Measurements from ENCODE around the gene RBMS1. TPM values are rescaled to one million over a fixed set of nuclear protein-coding genes. Genes with fewer than 3 reads are reported as not detected.

Gene RBMS1
- total RNA-seq, 3 donors from 2014 or later, result 9.7 to 58.3 (median 21.6) TPM

- ATAC-seq, result no peak
- peaks cover 6% of the 10 kb centered on the region for H3K4me1 ChIP-seq (ENCODE audit: low read depth)
- H3K4me3 ChIP-seq, result no peak overlapping the region
These were observed 118.6 kb downstream of the RBMS1 start for GRCh38 chr2:160375037-160375436.

GRCh38 chr2:160373666-160374065, 119.9 kb downstream of the RBMS1 start:
- ATAC-seq (no peak), DNase-seq (no peak)
- H3K9me3 ChIP-seq, result no peaks in the 10 kb centered on the region
- no peak for TF ChIP-seq CTCF (IDR thresholded peaks at IDR 0.05)
- H3K4me1 ChIP-seq (ENCODE audit: low read depth), result peaks cover 15% of the 10 kb centered on the region
- no peak overlapping the region for H3K4me3 ChIP-seq
- intact Hi-C loops (cut with DNase I, micrococcal nuclease), result loop anchor here in 1 of 2 donors (10.0 kb wide), 1 partner anchor 49 kb away; no protein-coding TSS in a partner anchor
- no peaks in the 10 kb centered on the region for H3K36me3 ChIP-seq (ENCODE audit: low read depth)

More at GRCh38 chr2:160375037-160375436, 118.6 kb downstream of the RBMS1 start:
- intact Hi-C loops (cut with DNase I, micrococcal nuclease), result loop anchor here in 1 of 2 donors (10.0 kb wide), 1 partner anchor 50 kb away; no protein-coding TSS in a partner anchor
- no peak for TF ChIP-seq CTCF (IDR thresholded peaks at IDR 0.05)
- DNase-seq, result no peak
- Histone ChIP-seq H3K9me3 (no peaks in the 10 kb centered on the region), H3K36me3 (ENCODE audit: low read depth) (no peaks in the 10 kb centered on the region)

- DNase-seq (no peak), ATAC-seq (no peak)
- Histone ChIP-seq H3K4me1 (ENCODE audit: low read depth) (peaks cover 19% of the 10 kb centered on the region), H3K9me3 (no peaks in the 10 kb centered on the region), H3K4me3 (no peak overlapping the region), H3K36me3 (ENCODE audit: low read depth) (no peaks in the 10 kb centered on the region)
- intact Hi-C loops (cut with DNase I, micrococcal nuclease), result loop anchor here in 1 of 2 donors (10.0 kb wide), 1 partner anchor 48 kb away; no protein-coding TSS in a partner anchor
- no peak for TF ChIP-seq CTCF (IDR thresholded peaks at IDR 0.05)
These were observed 120.3 kb downstream of the RBMS1 start for GRCh38 chr2:160373263-160373662.

- Histone ChIP-seq H3K4me1 (ENCODE audit: low read depth) (peaks cover 19% of the 10 kb centered on the region), H3K4me3 (no peak overlapping the region), H3K36me3 (ENCODE audit: low read depth) (no peaks in the 10 kb centered on the region), H3K9me3 (no peaks in the 10 kb centered on the region)
- TF ChIP-seq CTCF (IDR thresholded peaks at IDR 0.05), result no peak
- ATAC-seq, result no peak
- intact Hi-C loops (cut with DNase I, micrococcal nuclease), result loop anchor here in 1 of 2 donors (10.0 kb wide), 1 partner anchor 48 kb away; no protein-coding TSS in a partner anchor
- no peak for DNase-seq
These were observed 121.0 kb downstream of the RBMS1 start for GRCh38 chr2:160372585-160372984.

GRCh38 chr2:160372010-160372356, 121.6 kb downstream of the RBMS1 start:
- Histone ChIP-seq H3K36me3 (ENCODE audit: low read depth) (no peaks in the 10 kb centered on the region), H3K9me3 (no peaks in the 10 kb centered on the region), H3K4me1 (ENCODE audit: low read depth) (peaks cover 19% of the 10 kb centered on the region), H3K4me3 (no peak overlapping the region)
- DNase-seq, result no peak
- no peak for TF ChIP-seq CTCF (IDR thresholded peaks at IDR 0.05)
- intact Hi-C loops (cut with DNase I, micrococcal nuclease), result loop anchor here in 1 of 2 donors (10.0 kb wide), 1 partner anchor 47 kb away; no protein-coding TSS in a partner anchor
- ATAC-seq, result no peak

Data from mucosa of descending colon (tissue), 3 donors.